AG08396 (cell line): Measurements from ENCODE around the gene RNU1-4.
"Not testable (repeated sequence)": the region's sequence is repeated elsewhere in the genome, so short reads cannot be mapped to it uniquely, and the experiment has no call there.

Experiments
- DNase-seq: peaks from one replicate; pipeline ENCODE4 v3.0.0; 2012; ENCODE audit warnings: low spot score, mixed read lengths

The RNU1-4 gene

DNA sequence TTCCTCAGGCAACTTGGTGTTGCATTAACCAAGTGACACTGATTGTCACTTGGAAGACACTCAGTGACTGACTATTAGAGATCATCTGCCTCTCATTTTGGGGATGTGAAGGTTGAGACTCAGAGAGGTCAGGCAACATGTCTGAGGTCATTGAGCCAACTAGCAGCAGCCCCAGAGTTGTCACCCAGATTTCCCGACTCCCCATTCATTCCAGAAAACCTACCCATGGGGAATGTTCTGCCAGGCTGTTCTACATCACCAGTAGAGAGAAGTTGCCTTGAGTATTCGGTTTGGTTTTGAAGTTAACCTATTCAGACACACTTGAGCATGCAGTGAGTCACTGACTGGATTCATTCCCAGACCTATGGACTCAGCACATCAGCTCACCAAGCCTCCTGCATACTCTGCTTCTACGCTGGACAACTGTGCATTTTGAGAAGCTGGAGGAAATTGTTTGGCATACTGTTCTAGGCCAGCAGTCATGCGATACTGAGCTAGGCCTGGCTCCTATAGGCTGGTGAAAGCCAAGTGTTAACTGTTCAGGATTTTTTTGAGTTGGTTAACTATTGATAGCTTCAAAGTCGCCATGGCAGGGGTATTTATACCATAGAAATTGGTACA, 29.9 kb downstream of the RNU1-4 start:
- DNase-seq = not testable (repeated sequence)

- DNase-seq = not testable (repeated sequence)
Observed at GRCh38 chr1:16770896-16771446, 30.7 kb downstream of the RNU1-4 start.

- peak; percentile 11 for DNase-seq
Observed at GRCh38 chr1:16772275-16773204, 32.2 kb downstream of the RNU1-4 start.

DNA sequence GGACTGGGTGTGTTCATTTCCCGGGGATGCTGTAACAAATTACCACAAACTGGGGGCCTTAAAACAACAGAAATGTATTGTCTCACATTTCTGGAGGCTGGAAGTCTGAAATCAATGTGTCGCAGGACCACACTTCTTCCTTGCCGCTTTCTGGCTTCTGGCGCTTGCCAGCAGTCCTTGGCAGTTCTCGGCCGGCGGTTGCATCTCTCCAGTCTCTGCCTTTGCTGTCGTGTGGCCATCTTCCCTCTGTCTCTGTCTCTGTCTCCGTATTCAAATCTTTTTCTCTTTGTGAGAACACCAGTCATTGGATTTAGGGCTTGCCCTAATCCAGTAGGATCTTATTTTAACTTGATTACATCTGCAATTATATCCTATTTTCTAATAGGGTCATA, 32.9 kb downstream of the RNU1-4 start:
- DNase-seq = not testable (repeated sequence)

DNA sequence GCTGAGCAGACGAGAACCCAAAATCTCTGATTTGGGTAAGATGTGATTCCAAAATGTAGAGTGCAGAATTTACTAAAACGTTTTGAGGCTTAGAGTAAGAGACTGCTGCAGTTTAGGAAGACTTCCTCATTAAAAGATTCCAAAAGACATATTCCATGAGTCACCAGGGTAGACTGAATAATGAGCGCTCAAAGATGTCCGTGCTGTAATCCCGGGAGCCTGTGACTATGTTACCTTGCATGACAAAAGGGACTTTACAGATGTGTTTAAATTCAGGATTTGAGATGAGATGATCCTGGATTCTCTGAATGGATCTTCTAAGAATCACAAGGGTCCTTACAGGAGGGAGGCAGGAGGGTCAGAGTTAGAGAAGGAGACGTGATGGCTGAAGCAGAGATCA, 33.4 kb downstream of the RNU1-4 start:
- DNase-seq = not testable (repeated sequence)

- not testable (repeated sequence) for DNase-seq
Observed at GRCh38 chr1:16774773-16775172, 34.5 kb downstream of the RNU1-4 start.

DNA sequence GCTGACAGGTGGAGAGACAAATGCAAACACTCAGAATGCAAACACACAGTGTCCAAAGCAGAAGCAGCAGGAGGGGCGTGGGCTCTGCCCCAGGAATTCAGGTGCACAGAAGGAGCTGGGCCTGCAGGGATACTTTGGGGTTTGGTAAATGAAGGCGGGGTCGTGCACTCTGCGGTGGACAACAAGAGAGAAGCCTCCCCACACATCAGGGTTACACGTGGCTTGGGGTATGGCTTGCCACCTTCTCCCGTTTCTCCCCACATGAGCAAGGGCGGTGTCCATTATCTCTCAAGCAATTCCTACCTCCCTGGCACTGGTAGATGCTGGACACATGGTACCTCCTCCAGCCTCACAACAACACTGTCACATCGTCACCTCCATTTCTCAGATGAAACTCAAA, 35.0 kb downstream of the RNU1-4 start:
- not testable (repeated sequence) for DNase-seq

DNA sequence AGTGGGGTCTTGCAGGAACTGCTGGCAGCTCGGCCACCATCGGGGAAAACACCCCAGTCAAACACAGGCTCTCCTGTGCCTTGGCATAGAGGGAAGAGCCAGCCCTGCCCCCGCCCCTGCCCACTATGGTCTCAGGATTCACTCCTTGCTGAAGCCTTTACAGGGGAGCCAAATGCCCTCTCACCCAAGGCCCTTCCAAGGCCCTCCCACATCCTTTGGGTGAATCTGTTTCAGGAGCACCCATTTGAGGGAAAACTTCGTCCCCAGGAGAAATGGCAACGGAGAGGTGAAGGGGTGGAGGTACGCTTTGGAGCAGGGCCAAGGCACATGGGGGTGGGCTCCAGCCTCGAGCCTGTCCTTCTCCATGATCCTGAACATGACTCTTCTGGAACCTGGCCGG, 35.9 kb downstream of the RNU1-4 start:
- not testable (repeated sequence) for DNase-seq

- DNase-seq = not testable (repeated sequence)
Observed at GRCh38 chr1:16776835-16777234, 36.5 kb downstream of the RNU1-4 start.

DNA sequence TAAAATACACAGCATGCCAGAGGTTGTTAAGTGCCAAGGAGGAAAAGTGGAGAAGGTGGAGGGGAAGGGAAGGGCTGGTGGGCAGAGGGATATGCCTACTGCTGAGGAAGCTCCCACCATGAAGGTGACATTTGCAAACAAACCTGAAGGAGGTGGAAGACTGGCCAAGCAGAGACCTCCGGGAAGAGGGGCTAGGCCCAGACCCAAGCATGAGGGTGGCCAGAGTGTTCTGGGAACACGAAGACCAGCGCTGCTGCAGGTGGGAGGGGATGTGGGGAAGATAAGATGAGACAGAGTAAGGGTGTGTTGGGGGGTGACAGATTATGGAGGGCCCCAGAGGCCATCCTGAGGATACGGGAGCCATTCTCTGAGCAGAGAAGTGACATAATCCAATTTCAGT, 37.5 kb downstream of the RNU1-4 start:
- DNase-seq = not testable (repeated sequence)

GRCh38 chr1:16779525-16779924, 39.2 kb downstream of the RNU1-4 start:
- DNase-seq = not testable (repeated sequence)

DNA sequence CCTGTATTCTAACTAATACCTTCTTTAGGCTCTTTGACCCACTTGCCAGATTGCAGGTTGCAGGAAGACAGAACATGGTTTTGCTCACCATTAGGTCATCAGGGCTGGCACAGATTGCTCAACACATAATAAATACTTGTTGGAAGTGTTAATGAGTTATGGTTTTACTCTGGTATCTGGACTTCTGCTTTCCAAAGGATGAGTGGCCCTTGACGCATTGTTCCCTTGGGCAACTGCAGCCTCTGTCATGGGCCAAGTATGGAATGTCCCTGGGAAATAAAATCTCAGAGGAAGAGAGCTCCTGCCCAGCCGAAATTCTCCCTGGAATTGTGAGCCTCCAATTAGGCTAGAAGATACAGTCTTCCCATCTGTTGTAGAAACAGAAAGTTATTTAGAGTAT, 40.7 kb downstream of the RNU1-4 start:
- not testable (repeated sequence) for DNase-seq

GRCh38 chr1:16781625-16782024, 41.3 kb downstream of the RNU1-4 start:
- DNase-seq = not testable (repeated sequence)

DNA sequence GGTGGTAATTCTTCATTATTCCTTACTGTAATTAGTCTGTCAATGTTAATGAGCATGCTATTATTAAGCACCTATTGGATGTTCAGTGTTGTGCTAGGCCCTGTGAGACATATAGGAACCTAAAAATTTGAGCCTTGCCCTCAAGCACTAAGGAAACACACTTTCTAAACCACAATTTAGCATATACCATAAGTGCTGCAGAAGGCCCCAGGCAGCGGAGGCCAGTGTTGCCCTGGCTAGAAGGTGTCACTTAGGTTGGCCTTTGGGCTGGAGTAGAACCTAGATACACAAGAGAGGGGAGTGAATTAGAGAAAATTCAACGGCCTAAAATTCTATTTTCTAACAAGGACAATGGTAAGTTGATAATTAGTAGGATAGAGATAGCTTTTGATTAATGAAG, 44.6 kb downstream of the RNU1-4 start:
- not testable (repeated sequence) for DNase-seq

DNA sequence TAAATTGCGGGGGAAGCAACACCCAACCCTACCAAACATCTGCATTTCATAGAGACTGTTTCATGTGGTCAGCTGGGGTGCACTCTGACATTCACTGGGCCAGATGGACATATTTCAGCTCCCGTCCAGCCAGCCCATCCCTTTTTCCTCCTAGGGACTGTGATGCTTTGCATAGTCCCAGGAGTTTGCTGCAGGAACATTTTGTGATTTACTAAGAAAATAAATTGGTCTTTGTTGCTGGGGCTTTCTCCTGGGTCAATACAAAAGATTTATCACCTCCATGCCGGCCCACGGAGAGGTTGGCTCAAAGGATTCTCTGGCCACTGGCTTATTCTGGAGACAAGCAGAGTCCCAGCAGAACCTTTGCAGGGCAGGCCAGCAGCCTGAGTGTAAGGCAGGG, 46.0 kb downstream of the RNU1-4 start:
- not testable (repeated sequence) for DNase-seq

DNA sequence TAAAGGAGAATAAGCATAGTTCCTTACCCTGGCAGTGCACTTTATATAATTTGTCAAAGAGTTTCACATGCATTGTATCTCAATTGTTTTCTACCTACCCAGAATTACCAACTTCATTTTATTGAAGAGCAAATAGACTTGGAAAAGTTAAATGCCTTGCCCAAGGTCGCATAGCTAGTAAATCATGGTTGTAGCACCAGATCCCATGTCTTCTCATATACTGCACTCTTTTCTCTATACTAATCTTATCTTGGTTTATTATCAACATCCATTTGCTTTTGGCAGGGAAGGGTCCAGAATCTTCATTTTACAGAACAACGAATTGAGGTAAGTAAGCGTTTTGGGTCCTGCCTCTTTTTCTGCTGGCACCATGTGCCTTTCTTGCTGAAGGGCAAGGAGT, 46.9 kb downstream of the RNU1-4 start:
- DNase-seq = not testable (repeated sequence)

- DNase-seq = not testable (repeated sequence)
Observed at GRCh38 chr1:16787711-16788110, 47.4 kb downstream of the RNU1-4 start.
